Mucosa of gallbladder (tissue), 1 donor: ENCODE data around the gene OXA1L. TPM values are rescaled to one million over a fixed set of nuclear protein-coding genes. Genes with fewer than 3 reads are reported as not detected.
"Not testable (repeated sequence)": the region's sequence is repeated elsewhere in the genome, so short reads cannot be mapped to it uniquely, and the experiment has no call there.

Source experiments
- DNase-seq: peaks from one replicate; pipeline ENCODE4 v3.0.0-alpha.2; 2020; ENCODE audit warnings: low spot score
- total RNA-seq: library from RNA; stranded (reverse); gene quantifications from one replicate; pipeline ENCODE4 v1.2.1, GENCODE V29; 2021
- donor health status: DM: no; HTN: no; CAD: no.

The OXA1L gene
- 114 TPM for total RNA-seq

DNA sequence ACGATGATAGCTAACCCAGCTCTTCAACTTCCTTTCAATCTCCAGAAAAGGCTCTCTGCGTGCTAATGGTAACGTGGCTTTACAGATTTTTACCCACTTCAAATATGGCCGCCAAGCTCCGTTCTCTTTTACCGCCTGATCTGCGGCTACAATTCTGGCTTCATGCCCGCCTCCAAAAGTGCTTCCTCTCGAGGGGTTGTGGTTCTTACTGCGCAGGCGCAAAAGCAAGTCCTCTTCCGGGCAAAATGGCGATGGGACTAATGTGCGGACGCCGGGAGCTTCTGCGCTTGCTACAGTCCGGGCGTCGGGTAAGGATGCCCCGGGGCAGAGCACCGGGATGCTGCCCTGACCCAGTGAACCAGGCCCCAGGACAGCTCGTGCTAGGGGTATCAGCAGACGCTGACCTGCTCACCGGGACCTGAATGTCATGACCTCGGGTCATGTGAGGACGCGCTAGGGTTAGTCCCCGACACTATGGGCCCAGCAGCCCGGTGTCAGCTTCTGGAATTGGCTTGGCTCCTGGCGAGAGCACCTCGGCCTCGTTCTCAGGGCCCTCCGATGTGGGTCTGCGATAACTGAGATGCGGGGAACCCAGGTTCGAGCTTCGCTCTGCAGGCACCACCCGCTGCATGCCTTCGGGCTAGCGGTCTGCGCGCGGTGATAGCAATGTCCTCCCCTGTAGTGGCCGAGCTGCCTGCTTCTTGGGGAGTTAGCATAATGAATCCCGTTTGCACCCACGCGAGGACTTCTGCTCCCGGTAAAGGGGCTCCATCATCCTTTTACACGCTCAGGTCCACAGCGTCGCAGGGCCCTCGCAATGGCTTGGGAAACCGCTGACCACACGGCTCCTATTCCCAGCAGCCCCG is at the start of gene OXA1L:
Gene OXA1L (plus strand): TSS at position 232 of the 866 bp plus-strand sequence. CDS start 14 bp downstream, at position 246.
- DNase-seq: peak; percentile 99

DNA sequence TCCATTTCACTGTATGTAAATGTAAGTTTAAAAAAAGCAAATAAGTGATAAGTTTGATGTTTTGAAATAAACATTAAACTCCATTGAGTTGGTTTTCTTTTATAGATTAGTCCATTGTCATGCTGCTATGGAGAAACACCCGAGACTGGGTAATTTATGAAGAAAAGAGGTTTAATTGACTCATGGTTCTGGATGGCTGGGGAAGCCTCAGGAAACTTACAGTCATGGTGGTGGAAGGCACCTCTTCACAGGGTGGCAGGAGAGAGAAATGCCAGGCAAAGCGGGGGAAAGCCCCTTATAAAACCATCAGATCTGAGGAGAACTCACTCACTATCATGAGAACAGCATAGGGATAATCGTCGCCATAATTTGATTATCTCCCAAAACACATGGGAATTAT is 48.4 kb upstream of the OXA1L start:
- DNase-seq: no peak

DNA sequence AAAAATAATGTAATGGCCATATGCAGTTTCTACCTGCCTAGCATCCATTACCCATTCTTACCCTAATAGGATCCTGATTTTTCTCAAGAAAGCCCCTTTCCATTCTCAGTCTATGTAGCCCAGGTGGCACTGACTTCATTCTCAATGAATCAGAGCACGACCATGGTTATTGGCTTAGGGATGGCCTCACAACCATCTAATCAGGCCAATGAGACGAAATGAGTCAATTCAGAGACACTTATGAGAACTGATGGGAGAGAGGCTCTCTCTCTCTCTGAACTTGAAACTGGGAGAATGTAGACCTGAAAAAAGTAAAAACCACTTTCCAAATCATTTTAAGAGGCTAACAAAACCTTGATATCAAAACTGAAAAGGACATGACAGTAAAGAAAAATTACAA is 45.3 kb upstream of the OXA1L start:
- DNase-seq: no peak

DNA sequence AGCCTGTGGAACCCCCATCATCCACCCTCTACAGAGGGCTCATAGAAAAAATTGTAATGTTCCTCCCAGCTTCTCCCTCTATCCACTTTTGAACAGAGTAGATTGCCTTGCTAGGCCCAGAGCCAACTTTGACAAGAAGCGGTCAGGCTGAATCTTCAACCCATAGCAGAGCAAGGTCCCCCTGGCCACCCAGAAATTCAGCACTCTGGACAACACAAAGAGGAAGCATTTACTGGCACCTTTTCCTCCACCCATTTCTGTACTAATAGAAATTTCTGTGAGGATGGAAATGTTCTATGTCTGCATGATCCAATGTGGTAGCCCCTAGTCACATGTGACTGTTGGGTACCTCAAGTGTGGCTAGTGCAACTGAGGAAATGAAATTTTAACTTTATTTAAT is 42.7 kb upstream of the OXA1L start:
- DNase-seq: no peak

DNA sequence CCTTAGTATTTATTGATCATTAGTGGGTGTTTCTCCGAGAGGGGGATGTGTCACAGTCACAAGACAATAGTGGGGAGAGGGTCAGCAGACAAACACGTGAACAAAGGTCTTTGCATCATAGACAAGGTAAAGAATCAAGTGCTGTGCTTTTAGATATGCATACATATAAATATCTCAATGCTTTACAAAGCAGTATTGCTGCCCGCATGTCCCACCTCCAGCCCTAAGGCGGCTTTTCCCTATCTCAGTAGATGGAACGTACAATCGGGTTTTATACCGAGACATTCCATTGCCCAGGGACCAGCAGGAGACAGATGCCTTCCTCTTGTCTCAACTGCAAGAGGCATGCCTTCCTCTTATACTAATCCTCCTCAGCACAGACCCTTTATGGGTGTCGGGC is 41.6 kb upstream of the OXA1L start:
- DNase-seq: not testable (repeated sequence)

DNA sequence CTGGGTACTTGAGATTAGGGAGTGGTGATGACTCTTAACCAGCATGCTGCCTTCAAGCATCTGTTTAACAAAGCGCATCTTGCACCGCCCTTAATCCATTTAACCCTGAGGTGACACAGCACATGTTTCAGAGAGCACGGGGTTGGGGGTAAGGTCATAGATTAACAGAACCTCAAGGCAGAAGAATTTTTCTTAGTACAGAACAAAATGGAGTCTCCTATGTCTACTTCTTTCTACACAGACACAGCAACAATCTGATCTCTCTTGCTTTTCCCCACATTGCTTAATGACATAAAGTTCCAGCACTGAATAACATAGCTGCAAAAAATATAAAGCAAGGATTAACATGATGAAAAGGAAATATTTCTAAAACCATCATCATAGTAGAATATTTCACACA is 41.1 kb upstream of the OXA1L start:
- not testable (repeated sequence) for DNase-seq

DNA sequence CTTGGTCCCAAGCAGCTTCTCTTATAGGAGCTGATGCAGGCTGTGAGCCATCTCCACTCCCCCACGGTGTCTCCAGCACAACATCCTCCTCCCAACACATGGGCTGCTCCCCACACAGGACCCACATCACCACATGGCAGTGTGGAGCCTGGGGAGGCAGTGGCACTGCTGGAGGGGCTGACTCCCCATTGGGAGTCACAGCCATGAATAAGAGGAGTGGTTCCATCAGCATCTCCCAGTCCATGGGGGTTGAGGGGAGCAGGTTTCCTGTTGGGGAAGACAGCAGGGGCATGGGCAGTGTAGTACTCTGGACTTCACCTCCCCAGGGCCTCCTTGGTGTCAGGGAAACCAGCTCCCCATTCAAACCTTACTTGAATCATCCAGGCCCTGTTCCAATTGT is 40.5 kb upstream of the OXA1L start:
- DNase-seq: no peak

DNA sequence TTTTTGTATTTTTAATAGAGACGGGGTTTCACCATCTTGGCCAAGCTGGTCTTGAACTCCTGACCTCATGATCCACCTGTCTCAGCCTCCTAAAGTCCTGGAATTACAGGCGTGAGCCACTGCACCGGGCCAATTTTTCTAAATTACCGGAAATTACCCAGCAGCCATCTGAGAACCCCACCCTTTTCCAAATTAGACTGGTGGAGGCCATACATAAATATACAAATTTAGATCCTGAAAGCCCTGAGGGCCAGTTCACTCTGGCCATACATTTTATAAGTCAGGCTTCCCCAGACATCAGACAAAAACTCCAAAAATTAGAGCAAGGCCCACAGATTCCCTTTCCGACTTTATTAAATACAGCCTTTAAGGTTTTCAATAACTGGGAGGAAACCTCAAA is 34.4 kb upstream of the OXA1L start:
- DNase-seq: not testable (repeated sequence)

DNA sequence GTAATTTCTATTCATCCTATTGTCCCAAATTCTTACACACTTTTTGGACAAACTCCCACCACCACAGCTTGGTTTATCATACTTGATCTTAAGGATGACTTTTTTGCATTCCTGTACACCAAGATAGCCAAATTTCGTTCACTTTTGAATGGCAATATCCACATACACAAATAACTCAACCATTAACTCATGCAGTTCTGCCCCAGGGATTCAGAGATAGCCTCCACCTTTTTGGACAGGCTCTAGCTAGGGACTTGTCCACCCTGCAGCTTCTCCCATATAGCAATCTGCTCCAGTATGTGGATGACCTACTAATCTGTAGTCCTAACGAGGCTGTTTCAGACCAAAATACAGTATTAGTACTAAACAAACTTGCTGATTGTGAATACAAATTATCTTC is 32.7 kb upstream of the OXA1L start:
- DNase-seq: no peak

DNA sequence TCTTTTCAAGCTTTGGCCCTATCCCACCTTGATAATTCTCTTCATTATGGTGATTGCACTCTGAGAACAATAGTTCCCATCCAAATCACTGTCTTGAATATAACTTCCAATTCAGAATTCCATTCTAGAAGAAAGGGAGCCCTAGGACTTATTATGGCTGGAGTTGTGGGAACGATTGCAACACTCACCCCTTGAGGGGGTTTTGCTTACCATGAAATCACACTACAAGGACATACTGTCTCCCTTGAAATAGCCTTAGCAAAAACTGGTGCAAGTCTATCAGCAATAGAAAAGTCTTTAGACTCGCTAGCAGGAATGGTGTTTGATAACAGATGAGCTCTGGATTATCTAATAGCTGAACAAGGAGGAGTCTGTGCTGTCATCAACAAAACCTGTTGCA is 31.4 kb upstream of the OXA1L start:
- no peak for DNase-seq

DNA sequence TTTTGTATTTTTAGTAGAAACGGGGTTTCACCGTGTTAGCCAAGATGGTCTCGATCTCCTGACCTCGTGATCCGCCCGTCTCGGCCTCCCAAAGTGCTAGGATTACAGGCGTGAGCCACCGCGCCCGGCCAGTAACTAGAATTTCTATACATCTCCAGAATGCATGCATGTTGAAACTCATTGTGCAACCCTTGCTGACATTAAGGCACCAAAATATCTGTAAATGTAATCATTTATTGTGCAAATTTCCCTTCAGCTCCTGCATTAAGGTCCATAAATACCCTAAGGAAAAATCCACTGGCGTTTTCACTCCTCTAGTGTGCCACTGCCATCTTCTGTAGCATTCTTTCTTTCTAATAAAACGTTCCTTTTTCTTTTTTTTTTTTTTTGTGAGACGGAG is 30.1 kb upstream of the OXA1L start:
- not testable (repeated sequence) for DNase-seq

DNA sequence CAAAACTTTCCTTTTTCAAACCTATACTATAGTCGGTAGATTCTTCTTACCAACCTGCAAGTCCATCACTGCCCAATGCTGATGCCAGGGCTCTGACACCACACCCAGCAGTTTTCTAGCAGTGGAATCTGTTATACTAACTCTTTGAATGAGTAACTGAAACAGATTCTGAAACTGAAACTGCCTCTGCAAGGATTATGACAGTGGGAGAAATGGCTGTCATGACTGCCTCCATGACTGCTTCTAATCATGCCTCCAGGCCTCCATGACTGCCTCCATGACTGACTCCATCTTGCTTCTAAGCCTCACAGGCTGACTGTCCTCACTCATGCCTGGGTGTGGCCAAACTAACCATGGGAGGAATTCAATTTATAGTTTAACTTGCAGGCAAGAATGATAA is 29.4 kb upstream of the OXA1L start:
- no peak for DNase-seq

DNA sequence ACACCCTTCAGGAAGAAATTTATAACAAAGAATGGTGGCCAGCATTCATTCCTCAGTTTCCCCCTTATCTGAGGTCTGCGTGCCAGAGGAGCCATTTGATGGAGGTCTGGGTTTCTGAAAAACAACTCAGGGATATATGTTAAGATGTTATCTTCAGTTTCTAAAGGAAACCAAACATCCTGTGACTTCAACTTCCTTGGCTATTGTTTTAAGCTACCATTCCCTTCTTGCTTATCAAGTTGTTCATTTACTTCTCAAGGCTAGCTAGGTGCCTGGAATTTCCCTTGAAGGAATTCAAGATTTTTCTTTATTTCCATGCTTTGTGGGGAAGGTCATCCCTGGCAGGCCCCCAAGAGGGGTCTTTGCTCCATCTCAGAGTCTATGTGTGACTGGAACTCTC is 27.1 kb upstream of the OXA1L start:
- no peak for DNase-seq

DNA sequence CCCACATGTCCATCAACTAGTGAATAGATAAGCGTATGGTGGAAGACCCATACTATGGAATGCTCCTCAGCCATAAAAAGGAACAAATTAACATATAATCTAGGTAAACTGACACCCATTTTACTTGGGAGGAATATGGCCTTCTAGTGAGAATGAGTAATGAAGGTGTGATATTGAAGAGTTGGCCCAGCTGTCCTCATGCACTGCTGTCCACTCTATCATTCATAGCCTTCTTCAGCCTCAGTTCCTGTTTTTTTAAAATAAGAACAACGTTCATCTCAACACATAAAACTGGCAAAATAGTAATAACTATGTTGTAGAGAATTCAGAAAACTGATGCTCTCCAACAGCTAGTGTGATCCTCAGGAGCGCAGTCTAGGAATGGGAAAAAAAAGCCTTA is 26.5 kb upstream of the OXA1L start:
- no peak for DNase-seq

DNA sequence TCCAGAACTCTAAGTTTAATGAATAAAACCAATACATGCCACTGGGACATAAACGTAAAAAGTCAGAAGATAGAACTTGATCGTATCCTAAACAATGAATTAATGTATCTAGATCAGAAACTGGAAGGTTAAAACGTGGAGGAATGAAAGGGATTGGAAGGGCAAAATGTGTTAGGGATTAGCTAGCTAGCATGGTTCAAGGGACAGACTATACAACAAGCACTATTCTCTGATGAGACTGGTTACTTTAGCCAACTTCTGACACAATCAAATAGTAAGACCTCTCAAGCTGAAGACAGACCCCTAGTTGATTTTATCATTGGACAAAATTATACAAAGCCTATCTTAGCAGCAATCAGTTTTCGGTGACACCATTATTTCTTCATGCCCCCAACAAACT is 18.7 kb upstream of the OXA1L start:
- DNase-seq: no peak

DNA sequence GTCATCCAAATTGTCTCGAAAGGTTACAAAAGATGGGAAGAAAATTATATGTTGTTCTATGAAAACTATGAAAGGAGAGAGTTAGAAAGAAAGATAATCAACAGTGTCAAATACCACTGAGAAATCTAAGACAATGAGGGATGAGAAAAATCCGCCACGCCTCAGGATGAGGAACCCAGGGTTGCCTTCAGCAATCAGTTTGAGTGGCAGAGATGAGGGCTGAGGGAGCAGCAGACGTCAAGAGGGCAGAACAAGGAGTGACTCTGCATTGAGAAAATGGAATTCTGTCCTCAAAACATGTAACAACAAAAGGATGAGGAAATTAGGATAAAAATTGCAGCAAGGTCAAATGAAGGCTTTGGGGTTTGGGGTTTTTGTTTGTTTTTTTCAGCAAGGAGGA is 18.3 kb upstream of the OXA1L start:
- DNase-seq: no peak

DNA sequence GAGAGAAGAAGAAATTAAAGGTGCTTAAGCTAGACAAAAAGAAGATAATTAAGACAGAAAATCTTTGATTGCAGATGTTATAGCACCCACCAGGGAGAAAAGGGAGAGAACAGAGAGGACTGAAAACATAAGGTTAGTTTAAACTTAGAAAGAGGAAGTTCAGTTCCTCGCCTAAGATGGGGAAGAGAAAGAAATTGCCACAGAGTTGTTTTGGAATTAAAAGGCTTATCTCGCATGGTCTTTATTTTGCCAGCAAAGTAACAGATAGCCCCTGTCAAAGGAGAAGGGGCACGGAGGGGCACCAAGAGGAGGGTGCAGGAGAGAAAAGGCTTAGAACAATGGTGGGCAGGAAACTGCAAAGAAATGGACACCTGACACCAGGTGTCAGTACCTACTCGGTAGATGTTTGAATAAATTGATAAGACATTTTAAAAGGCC is 17.8 kb upstream of the OXA1L start:
- DNase-seq: no peak

DNA sequence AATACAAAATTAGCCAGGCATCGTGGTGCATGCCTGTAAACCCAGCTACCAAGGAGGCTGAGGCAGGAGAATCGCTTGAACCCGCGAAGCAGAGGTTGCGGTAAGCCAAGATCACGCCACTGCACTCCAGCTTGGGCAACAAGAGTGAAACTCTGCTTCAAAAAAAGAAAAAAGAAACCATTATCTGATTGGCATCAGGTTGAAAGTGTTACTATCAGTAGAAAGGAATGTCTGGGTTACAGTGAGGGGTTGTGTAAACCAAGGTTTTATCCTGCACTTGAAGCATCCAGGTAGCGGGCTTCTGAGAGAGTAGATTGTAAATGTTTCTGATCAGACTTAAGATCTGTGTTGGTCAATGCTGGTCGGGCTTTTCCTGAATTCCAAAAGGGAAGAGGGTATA is 14.1 kb upstream of the OXA1L start:
- no peak for DNase-seq

DNA sequence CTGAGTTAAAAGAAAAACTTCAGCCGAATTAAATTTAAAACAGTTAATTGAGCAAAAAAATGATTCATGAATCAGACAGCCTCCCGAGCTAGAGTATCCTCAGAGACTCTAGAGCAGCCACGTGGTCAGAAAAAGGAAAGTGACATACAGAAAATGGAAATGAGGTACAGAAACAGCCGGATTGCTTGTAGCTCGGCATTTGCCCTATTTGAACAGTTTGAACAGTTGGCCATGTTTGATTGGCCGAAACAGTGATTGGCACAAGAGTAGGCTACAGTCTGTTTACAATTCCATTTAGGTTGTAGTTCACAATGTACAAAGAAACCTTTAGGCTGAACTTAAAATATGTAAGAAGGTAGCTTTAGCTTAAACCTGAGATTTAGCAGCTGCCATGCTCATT is 12.9 kb upstream of the OXA1L start:
- no peak for DNase-seq

DNA sequence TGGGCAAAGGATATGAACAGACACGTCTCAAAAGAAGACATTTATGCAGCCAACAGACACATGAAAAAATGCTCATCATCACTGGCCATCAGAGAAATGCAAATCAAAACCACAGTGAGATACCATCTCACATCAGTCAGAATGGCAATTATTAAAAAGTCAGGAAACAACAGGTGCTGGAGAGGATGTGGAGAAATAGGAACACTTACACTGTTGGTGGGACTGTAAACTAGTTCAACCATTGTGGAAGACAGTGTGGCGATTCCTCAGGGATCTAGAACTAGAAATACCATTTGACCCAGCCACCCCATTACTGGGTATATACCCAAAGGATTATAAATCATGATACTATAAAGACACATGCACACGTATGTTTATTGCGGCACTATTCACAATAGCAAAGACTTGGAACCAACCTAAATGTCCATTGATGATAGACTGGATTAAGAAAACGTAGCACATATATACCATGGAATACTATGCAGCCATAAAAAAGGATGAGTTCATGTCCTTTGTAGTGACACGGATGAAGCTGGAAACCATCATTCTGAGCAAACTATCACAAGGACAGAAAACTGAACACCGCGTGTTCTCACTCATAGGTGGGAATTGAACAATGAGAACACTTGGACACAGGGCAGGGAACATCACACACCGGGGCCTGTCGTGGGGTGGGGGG is 8.4 kb upstream of the OXA1L start:
- not testable (repeated sequence) for DNase-seq

DNA sequence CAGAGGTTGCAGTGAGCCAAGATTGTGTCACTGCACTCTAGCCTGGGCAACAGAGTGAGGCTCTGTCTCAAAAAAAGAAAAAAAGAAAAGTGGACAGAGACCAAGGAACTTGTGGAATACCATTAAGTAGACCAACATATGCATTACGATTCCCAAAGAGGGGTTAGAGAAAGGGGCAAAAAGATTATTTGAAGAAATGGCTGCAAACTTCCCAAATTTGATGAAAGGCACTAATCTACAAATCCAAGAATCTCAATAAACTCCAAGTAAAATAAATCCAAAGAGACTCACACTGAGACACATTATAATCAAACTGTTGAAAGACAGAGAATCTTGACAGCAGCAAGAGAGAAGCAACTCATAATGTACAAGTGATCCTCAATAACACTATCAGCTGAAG is 4.8 kb upstream of the OXA1L start:
- DNase-seq: no peak

DNA sequence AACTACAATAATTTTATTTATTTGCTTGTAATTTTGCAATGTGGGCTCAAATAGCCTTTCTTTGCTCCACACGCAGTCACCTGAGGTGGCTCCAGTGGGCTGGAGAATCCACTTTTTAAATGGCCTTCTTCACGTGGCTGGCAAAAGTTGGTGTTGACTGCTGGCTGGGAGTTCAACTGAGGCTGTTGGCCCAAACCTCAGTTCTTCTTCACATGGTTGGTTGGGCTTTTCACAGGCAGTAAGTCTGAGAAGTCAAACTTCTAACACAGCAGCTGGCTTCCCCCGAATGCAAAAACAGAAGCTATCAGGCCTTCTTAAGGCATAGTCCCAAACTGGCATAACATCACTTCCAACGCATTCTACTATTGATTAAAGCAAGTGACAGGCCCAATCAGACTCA is 2.1 kb upstream of the OXA1L start:
- DNase-seq: no peak

DNA sequence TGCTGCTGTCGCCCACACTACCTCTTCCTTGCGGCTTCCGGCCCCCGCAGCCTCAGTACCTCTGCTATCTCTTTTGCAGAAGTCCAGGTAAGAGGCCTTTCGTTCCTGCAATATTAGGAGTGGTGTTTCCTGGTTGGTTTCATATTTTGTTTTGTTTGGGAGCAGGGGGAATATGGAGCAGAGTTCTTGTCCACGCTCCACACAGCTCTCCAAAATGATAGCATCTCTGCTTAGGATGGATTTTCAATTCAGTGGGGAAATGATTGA is 768 bp downstream of the OXA1L start:
- DNase-seq: no peak

DNA sequence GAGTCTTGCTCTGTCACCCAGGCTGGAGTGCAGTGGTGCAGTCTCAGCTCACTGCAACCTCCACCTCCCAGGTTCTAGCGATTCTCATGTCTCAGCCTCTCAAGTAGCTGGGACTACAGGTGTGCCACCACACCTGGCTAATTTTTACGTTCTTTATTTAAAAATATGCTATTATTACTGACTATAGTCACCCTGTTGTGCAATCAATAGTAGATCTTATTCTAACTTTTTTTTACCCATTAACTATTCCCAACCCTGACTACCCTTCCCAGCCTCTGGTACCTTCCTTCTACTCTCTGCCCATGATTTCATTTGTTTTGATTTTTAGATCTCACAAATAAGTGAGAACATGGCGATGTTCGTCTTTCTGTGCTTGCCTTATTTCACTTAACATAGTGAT is 2.5 kb downstream of the OXA1L start:
- no peak for DNase-seq
